ENCODE data around the gene CPN1. TPM values are rescaled to one million over a fixed set of nuclear protein-coding genes. Genes with fewer than 3 reads are reported as not detected.

CPN1 gene
- total and polyA plus RNA-seq, 2 experiments from 2014 or later: 0.32 TPM; not detected in 1

GRCh38 chr10:100122780-100123179 lies 41.1 kb upstream of the CPN1 start:
- H3K9me3 Mint-ChIP-seq: no peaks in the 10 kb centered on the region

More at GRCh38 chr10:100122780-100123179, 41.1 kb upstream of the CPN1 start:
- H3K27me3 ChIP-seq (ENCODE audit: insufficient read depth): no peaks in the 10 kb centered on the region
- no peaks in the 10 kb centered on the region for H3F3A ChIP-seq (replicated peaks; ENCODE audit: low read depth)
- Mint-ChIP-seq H3K27me3 (ENCODE audit: insufficient read depth, low read depth, poor library complexity) (peaks cover 2% of the 10 kb centered on the region), H3K27ac (no peak overlapping the region), H3K36me3 (ENCODE audit: low read depth) (no peaks in the 10 kb centered on the region), H3K4me3 (no peak overlapping the region), H3K4me1 (no peaks in the 10 kb centered on the region)
- no peaks in the 10 kb centered on the region for H3K36me3 ChIP-seq (ENCODE audit: insufficient read depth)
- H3K4me1 ChIP-seq (ENCODE audit: insufficient read depth): no peaks in the 10 kb centered on the region
- no peak overlapping the region for H3K4me3 ChIP-seq
- H3K27ac ChIP-seq (ENCODE audit: low read depth): no peak overlapping the region
- no peaks in the 10 kb centered on the region for H4K20me1 ChIP-seq (replicated peaks; ENCODE audit: insufficient read depth)
- no peak for DNase-seq (ENCODE audit: low spot score)
- H2AFZ ChIP-seq: peak overlapping the region; percentile 83
- no peaks in the 10 kb centered on the region for H3K79me2 ChIP-seq (replicated peaks; ENCODE audit: insufficient read depth)
- H3K9me2 ChIP-seq (ENCODE audit: insufficient read depth): no peaks in the 10 kb centered on the region
- TF ChIP-seq POLR2AphosphoS5 (IDR thresholded peaks at IDR 0.05; ENCODE audit: low read depth) (no peak), STAT1 (IDR thresholded peaks at IDR 0.05; ENCODE audit: unreplicated experiment) (no peak), JUNB (IDR thresholded peaks at IDR 0.05; ENCODE audit: unreplicated experiment) (no peak), ZNF114 (CRISPR knock-in tag; IDR thresholded peaks at IDR 0.05) (no peak), EZH2 (IDR thresholded peaks at IDR 0.05; ENCODE audit: low read depth, unreplicated experiment) (no peak)
- TF ChIP-seq, protein P1, sequence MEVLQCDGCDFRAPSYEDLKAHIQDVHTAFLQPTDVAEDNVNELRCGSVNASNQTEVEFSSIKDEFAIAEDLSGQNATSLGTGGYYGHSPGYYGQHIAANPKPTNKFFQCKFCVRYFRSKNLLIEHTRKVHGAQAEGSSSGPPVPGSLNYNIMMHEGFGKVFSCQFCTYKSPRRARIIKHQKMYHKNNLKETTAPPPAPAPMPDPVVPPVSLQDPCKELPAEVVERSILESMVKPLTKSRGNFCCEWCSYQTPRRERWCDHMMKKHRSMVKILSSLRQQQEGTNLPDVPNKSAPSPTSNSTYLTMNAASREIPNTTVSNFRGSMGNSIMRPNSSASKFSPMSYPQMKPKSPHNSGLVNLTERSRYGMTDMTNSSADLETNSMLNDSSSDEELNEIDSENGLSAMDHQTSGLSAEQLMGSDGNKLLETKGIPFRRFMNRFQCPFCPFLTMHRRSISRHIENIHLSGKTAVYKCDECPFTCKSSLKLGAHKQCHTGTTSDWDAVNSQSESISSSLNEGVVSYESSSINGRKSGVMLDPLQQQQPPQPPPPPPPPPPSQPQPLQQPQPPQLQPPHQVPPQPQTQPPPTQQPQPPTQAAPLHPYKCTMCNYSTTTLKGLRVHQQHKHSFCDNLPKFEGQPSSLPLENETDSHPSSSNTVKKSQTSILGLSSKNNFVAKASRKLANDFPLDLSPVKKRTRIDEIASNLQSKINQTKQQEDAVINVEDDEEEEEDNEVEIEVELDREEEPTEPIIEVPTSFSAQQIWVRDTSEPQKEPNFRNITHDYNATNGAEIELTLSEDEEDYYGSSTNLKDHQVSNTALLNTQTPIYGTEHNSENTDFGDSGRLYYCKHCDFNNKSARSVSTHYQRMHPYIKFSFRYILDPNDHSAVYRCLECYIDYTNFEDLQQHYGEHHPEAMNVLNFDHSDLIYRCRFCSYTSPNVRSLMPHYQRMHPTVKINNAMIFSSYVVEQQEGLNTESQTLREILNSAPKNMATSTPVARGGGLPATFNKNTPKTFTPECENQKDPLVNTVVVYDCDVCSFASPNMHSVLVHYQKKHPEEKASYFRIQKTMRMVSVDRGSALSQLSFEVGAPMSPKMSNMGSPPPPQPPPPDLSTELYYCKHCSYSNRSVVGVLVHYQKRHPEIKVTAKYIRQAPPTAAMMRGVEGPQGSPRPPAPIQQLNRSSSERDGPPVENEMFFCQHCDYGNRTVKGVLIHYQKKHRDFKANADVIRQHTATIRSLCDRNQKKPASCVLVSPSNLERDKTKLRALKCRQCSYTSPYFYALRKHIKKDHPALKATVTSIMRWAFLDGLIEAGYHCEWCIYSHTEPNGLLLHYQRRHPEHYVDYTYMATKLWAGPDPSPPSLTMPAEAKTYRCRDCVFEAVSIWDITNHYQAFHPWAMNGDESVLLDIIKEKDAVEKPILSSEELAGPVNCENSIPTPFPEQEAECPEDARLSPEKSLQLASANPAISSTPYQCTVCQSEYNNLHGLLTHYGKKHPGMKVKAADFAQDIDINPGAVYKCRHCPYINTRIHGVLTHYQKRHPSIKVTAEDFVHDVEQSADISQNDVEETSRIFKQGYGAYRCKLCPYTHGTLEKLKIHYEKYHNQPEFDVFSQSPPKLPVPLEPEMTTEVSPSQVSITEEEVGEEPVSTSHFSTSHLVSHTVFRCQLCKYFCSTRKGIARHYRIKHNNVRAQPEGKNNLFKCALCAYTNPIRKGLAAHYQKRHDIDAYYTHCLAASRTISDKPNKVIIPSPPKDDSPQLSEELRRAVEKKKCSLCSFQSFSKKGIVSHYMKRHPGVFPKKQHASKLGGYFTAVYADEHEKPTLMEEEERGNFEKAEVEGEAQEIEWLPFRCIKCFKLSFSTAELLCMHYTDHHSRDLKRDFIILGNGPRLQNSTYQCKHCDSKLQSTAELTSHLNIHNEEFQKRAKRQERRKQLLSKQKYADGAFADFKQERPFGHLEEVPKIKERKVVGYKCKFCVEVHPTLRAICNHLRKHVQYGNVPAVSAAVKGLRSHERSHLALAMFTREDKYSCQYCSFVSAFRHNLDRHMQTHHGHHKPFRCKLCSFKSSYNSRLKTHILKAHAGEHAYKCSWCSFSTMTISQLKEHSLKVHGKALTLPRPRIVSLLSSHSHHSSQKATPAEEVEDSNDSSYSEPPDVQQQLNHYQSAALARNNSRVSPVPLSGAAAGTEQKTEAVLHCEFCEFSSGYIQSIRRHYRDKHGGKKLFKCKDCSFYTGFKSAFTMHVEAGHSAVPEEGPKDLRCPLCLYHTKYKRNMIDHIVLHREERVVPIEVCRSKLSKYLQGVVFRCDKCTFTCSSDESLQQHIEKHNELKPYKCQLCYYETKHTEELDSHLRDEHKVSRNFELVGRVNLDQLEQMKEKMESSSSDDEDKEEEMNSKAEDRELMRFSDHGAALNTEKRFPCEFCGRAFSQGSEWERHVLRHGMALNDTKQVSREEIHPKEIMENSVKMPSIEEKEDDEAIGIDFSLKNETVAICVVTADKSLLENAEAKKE (CRISPR knock-in tag; IDR thresholded peaks at IDR 0.05): no peak
- no peak for ATAC-seq
- no peak overlapping the region for H3K4me2 ChIP-seq
